Measurements from ENCODE around the gene GOLPH3.

Gene GOLPH3

DNA sequence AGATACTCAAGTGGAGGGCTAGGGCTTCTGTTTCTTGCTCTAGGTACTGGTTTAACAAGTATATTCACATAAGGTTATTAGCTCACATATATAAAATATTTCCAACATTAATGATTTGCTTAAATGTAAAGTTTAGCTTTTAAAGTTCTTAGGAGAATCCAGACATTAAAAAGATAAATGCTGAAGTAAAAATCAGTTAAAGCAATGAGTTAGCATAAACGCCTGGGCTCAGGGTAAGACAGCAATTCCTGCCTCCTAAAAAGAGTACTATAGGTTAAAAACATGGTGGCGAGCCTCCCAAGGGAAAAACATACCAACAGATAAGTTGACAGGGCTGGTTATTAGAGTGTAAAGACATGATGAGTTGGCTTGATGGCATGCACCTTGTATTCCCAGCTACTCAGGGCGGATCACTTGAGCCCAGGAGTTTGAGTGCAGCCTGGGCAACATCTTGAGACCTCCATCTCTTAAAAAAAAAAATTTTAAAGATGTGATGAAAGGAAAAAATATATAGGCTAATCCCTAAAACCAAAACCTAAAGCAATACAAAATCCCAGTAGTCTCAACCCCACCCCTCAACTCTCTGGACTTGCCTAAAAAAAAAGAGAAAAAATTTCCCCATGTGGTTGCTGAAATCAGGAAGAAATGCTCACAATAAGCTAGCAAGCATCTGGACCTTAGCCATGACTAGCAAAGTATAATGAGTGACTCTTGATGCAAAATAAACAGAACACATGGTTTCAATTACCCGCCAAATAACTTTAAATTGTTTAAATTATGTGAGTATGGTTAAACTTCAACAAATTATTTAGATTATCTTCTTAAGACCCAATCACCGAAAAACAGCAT, 3.6 kb downstream of the GOLPH3 start:
- DNase-seq (ENCODE audit: low read depth, low spot score) = no peak
- H3K36me3 ChIP-seq (ENCODE audit: control insufficient read depth, insufficient read depth, low read length) = peaks cover 6% of the 10 kb centered on the region; the same call in 1 of the 2 replicates
- no peaks in the 10 kb centered on the region for H3K4me1 ChIP-seq (ENCODE audit: control insufficient read depth, insufficient read depth, low read length)
- WGBS (ENCODE audit: insufficient coverage, insufficient read length) = no CpG with 5 or more reads among the region's 5 CpGs
- no peaks in the 10 kb centered on the region for H3K27me3 ChIP-seq (ENCODE audit: control insufficient read depth, insufficient read depth, low read length)
- H3K4me3 ChIP-seq (ENCODE audit: low read length) = no peak overlapping the region
- H3K9me3 ChIP-seq (ENCODE audit: control insufficient read depth, insufficient read depth, low read length) = no peaks in the 10 kb centered on the region
- H3K27ac ChIP-seq (ENCODE audit: low read length) = no peak overlapping the region

DNA sequence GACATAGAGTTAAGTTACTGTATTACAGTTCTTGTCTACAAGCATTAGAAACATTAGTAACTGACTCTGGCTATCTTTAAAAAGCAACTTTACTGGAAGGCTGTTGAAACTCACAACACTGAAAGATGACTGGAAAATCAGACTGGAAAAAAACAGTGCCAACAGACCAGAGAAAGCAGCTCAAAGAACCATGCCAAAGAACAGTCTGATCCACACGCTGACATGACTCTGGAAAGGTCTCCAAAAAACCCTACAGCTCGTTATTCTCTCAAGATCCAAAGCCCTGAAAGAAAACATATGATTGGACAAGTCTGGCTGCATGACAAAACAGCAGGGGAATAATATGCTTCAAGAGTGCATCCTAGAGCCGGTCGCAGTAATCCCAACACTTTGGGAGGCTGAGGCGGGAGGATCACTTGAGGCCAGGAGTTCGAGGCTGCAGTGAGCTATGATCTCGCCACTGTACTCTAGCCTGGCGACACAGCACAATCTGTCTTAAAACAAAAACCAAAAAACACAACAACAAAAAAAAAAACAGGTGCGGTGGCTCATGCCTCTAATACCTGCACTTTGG, 5.6 kb downstream of the GOLPH3 start:
- Histone ChIP-seq H3K27ac (ENCODE audit: low read length) (no peak overlapping the region), H3K4me1 (ENCODE audit: control insufficient read depth, insufficient read depth, low read length) (no peaks in the 10 kb centered on the region), H3K27me3 (ENCODE audit: control insufficient read depth, insufficient read depth, low read length) (no peaks in the 10 kb centered on the region), H3K36me3 (ENCODE audit: control insufficient read depth, insufficient read depth, low read length) (peaks cover 6% of the 10 kb centered on the region; the same call in 1 of the 2 replicates), H3K4me3 (ENCODE audit: low read length) (no peak overlapping the region), H3K9me3 (ENCODE audit: control insufficient read depth, insufficient read depth, low read length) (no peaks in the 10 kb centered on the region)
- no peak for DNase-seq (ENCODE audit: low read depth, low spot score)
- no CpG with 5 or more reads among the region's 9 CpGs for WGBS (ENCODE audit: insufficient coverage, insufficient read length)

DNA sequence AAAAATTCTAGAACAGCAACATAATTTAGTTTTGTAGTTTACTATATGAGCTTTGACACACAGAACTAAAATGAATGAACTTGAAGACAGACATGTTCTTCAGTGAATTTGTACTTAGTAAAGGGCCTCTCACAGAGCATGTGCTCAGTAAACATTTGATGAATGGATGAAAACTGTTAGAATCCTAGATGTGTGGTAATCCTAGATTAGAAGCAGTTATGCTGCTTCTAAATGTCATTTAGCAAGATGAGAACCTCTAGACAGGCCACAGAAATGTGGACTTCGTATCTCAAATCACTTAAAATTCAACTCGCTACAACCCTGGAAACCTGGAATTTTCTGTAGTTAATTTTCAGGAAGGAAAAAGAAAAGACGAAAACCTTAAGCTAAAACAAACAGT, 8.5 kb downstream of the GOLPH3 start:
- peaks cover 6% of the 10 kb centered on the region; the same call in 1 of the 2 replicates for H3K36me3 ChIP-seq (ENCODE audit: control insufficient read depth, insufficient read depth, low read length)
- WGBS (ENCODE audit: insufficient coverage, insufficient read length) = no CpG with 5 or more reads among the region's 3 CpGs
- no peaks in the 10 kb centered on the region for H3K9me3 ChIP-seq (ENCODE audit: control insufficient read depth, insufficient read depth, low read length)
- no peaks in the 10 kb centered on the region for H3K27me3 ChIP-seq (ENCODE audit: control insufficient read depth, insufficient read depth, low read length)
- H3K4me1 ChIP-seq (ENCODE audit: control insufficient read depth, insufficient read depth, low read length) = no peaks in the 10 kb centered on the region
- H3K27ac ChIP-seq (ENCODE audit: low read length) = no peak overlapping the region
- no peak for DNase-seq (ENCODE audit: low read depth, low spot score)
- H3K4me3 ChIP-seq (ENCODE audit: low read length) = no peak overlapping the region

DNA sequence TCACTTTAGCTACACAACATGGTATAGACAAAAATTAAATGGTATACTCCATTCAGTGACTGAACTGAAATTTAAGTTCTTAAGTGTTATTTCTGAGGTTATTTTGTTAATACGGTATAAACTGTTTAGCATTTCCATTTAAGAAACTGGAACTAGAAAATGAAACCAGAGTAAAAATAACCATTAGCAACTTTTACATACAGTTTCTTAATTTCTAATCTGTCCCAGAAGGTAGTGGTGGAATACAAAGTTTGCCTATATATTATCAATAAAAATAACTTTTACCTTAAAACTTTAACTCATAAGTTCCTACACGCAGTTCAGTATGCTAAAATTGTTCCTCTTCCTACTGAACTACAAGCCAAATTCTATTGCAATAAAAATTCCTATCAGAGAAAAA, 10.3 kb downstream of the GOLPH3 start:
- peaks cover 3% of the 10 kb centered on the region; the same call in 1 of the 2 replicates for H3K36me3 ChIP-seq (ENCODE audit: control insufficient read depth, insufficient read depth, low read length)
- no peak overlapping the region for H3K27ac ChIP-seq (ENCODE audit: low read length)
- 100% methylated on average over 1 of the region's 2 CpGs for WGBS (ENCODE audit: insufficient coverage, insufficient read length)
- H3K4me3 ChIP-seq (ENCODE audit: low read length) = no peak overlapping the region
- no peaks in the 10 kb centered on the region for H3K4me1 ChIP-seq (ENCODE audit: control insufficient read depth, insufficient read depth, low read length)
- no peak for DNase-seq (ENCODE audit: low read depth, low spot score)
- no peaks in the 10 kb centered on the region for H3K27me3 ChIP-seq (ENCODE audit: control insufficient read depth, insufficient read depth, low read length)
- no peaks in the 10 kb centered on the region for H3K9me3 ChIP-seq (ENCODE audit: control insufficient read depth, insufficient read depth, low read length)

DNA sequence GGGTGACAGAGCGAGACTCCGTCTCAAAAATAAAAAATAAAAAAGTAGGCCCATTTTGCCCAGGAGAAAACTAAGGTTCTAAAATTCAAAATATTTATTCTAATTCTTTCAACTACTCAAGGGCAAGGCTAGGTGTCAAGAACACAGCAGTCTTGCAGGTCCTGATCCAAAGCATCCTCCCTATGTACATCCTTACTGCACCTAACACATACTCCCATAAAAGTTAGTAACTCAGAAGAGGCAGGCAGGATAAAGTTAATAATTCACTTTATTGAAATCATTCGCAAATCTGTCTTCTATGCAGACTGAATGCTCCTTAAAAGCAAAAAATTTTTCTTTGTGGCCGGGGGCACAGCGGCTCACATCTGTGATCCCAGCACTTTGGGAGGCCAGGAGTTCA, 11.1 kb downstream of the GOLPH3 start:
- no CpG with 5 or more reads among the region's 5 CpGs for WGBS (ENCODE audit: insufficient coverage, insufficient read length)
- H3K4me3 ChIP-seq (ENCODE audit: low read length) = no peak overlapping the region
- H3K4me1 ChIP-seq (ENCODE audit: control insufficient read depth, insufficient read depth, low read length) = peaks cover 2% of the 10 kb centered on the region; the same call in 1 of the 2 replicates
- no peaks in the 10 kb centered on the region for H3K27me3 ChIP-seq (ENCODE audit: control insufficient read depth, insufficient read depth, low read length)
- no peak for DNase-seq (ENCODE audit: low read depth, low spot score)
- H3K9me3 ChIP-seq (ENCODE audit: control insufficient read depth, insufficient read depth, low read length) = no peaks in the 10 kb centered on the region
- H3K36me3 ChIP-seq (ENCODE audit: control insufficient read depth, insufficient read depth, low read length) = no peaks in the 10 kb centered on the region
- no peak overlapping the region for H3K27ac ChIP-seq (ENCODE audit: low read length)

DNA sequence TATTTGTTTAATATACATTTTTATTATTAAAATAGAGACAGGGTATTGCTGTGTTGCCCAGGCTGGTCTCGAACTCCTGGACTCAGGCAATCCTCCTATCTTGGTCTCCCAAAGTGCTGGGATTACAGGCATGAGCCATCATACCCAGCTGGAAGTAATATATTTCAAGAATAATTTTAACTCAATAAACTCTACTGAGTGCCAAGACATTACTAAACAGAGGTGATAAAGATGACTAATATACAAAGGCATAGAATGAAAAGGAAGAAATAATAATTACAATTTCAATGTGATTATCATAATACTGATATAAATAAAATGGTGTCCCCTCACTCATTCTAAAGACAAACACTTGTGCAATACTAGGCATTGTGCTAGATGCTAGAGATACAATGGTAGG, 13.9 kb downstream of the GOLPH3 start:
- Histone ChIP-seq H3K27ac (ENCODE audit: low read length) (no peak overlapping the region), H3K36me3 (ENCODE audit: control insufficient read depth, insufficient read depth, low read length) (no peaks in the 10 kb centered on the region), H3K27me3 (ENCODE audit: control insufficient read depth, insufficient read depth, low read length) (no peaks in the 10 kb centered on the region), H3K4me1 (ENCODE audit: control insufficient read depth, insufficient read depth, low read length) (peaks cover 2% of the 10 kb centered on the region; the same call in 1 of the 2 replicates), H3K4me3 (ENCODE audit: low read length) (no peak overlapping the region), H3K9me3 (ENCODE audit: control insufficient read depth, insufficient read depth, low read length) (no peaks in the 10 kb centered on the region)
- no CpG with 5 or more reads among the region's 1 CpG for WGBS (ENCODE audit: insufficient coverage, insufficient read length)
- DNase-seq (ENCODE audit: low read depth, low spot score) = no peak

DNA sequence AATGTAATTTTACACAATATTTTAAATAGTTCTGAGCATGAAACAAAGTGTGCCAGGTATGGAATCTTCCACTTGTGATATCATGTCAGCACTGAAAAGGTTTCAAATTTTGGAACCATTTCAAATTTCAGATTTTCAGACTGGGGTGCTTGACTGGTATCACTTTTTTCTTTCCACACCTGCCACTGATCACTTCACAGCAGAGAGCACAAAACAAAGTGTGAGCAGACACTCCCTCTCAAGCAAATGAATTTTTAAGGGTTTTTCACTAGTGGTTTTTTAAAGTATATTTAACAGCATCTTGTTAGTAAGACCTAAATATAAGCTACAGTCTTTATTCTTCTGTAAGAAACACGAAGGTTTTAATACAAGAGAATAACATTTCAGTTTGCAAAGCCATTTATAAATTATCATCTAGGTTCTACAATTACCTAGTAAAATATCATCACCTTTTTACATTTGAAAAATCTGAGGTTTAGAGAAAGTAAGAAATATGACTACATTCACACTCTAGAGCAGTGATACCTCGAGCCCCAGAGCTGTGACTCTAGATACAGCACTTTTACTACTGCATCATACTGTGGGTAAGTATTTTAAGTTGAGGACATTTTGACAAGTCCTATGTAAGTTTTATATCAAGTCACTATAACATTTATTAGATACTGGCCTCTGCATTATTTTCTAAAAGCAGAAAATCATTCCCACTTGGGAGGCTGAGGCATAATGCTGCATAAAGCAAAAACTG, 14.6 kb downstream of the GOLPH3 start:
- Histone ChIP-seq H3K27ac (ENCODE audit: low read length) (no peak overlapping the region), H3K27me3 (ENCODE audit: control insufficient read depth, insufficient read depth, low read length) (no peaks in the 10 kb centered on the region), H3K4me1 (ENCODE audit: control insufficient read depth, insufficient read depth, low read length) (peaks cover 2% of the 10 kb centered on the region; the same call in 1 of the 2 replicates), H3K4me3 (ENCODE audit: low read length) (no peak overlapping the region), H3K9me3 (ENCODE audit: control insufficient read depth, insufficient read depth, low read length) (no peaks in the 10 kb centered on the region), H3K36me3 (ENCODE audit: control insufficient read depth, insufficient read depth, low read length) (no peaks in the 10 kb centered on the region)
- no CpG with 5 or more reads among the region's 2 CpGs for WGBS (ENCODE audit: insufficient coverage, insufficient read length)
- no peak for DNase-seq (ENCODE audit: low read depth, low spot score)

DNA sequence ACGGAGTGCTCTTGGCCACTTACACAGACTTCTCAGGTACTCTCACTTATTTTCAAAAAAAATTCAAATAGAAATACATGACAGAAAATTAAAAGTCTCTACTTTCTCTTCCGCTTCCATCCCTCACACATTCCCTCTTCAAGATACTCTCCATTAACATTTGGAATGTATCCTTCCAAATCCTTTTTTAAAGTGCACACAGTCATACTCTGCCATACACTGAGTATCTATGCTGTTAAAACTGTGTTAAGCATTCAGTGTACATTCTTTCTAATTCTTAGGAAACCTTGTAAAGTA, 15.5 kb downstream of the GOLPH3 start:
- WGBS (ENCODE audit: insufficient coverage, insufficient read length) = 100% methylated on average over 1 of the region's 2 CpGs
- Histone ChIP-seq H3K9me3 (ENCODE audit: control insufficient read depth, insufficient read depth, low read length) (no peaks in the 10 kb centered on the region), H3K27ac (ENCODE audit: low read length) (no peak overlapping the region), H3K27me3 (ENCODE audit: control insufficient read depth, insufficient read depth, low read length) (no peaks in the 10 kb centered on the region), H3K4me3 (ENCODE audit: low read length) (no peak overlapping the region), H3K36me3 (ENCODE audit: control insufficient read depth, insufficient read depth, low read length) (no peaks in the 10 kb centered on the region), H3K4me1 (ENCODE audit: control insufficient read depth, insufficient read depth, low read length) (peaks cover 2% of the 10 kb centered on the region; the same call in 1 of the 2 replicates)
- DNase-seq (ENCODE audit: low read depth, low spot score) = no peak

DNA sequence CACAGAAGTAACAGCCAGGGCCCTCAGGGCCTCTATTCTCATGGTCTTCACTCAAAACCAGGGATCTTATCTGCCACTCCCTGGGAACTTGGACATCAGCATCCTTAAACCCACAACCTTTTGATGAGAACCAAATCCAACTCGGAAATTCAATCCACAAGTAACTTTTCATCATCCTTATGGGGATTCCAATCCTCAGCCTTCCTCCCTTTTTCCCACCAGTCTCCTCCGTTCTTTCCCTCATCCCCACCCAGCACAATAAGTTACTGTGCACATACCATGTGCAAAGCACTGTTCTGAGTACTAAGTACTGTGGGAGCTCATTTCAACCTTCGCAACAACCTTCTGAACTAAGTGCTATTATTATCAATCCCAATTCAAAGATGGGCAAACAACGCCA, 17.0 kb downstream of the GOLPH3 start:
- H3K4me3 ChIP-seq (ENCODE audit: low read length) = no peak overlapping the region
- no peaks in the 10 kb centered on the region for H3K36me3 ChIP-seq (ENCODE audit: control insufficient read depth, insufficient read depth, low read length)
- H3K9me3 ChIP-seq (ENCODE audit: control insufficient read depth, insufficient read depth, low read length) = no peaks in the 10 kb centered on the region
- WGBS (ENCODE audit: insufficient coverage, insufficient read length) = no CpG with 5 or more reads among the region's 4 CpGs
- H3K27ac ChIP-seq (ENCODE audit: low read length) = no peak overlapping the region
- no peak for DNase-seq (ENCODE audit: low read depth, low spot score)
- no peaks in the 10 kb centered on the region for H3K27me3 ChIP-seq (ENCODE audit: control insufficient read depth, insufficient read depth, low read length)
- H3K4me1 ChIP-seq (ENCODE audit: control insufficient read depth, insufficient read depth, low read length) = peaks cover 2% of the 10 kb centered on the region; the same call in 1 of the 2 replicates

DNA sequence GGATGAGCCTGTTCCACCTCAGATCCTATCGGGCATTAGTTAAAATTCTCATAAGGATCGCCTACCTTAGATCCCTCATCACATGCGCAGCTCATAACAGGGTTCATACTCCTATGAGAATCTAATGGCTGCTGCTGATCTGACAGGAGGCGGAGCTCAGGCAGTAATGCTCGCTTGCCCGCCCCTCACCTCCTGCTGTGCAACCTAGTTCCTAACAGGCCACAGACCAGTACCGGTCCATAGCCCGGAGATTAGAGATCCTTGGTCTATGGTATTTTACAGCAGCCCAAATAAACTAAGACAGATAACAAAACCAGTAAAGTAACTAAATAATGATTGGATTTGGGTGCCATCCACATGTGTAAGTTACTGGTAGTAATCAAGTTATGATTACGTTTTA, 17.5 kb downstream of the GOLPH3 start:
- H3K27me3 ChIP-seq (ENCODE audit: control insufficient read depth, insufficient read depth, low read length) = no peaks in the 10 kb centered on the region
- peaks cover 2% of the 10 kb centered on the region; the same call in 1 of the 2 replicates for H3K4me1 ChIP-seq (ENCODE audit: control insufficient read depth, insufficient read depth, low read length)
- no CpG with 5 or more reads among the region's 9 CpGs for whole genome bisulfite sequencing (ENCODE audit: insufficient coverage, insufficient read length)
- H3K36me3 ChIP-seq (ENCODE audit: control insufficient read depth, insufficient read depth, low read length) = no peaks in the 10 kb centered on the region
- no peaks in the 10 kb centered on the region for H3K9me3 ChIP-seq (ENCODE audit: control insufficient read depth, insufficient read depth, low read length)
- no peak overlapping the region for H3K4me3 ChIP-seq (ENCODE audit: low read length)
- DNase-seq (ENCODE audit: low read depth, low spot score) = no peak
- no peak overlapping the region for H3K27ac ChIP-seq (ENCODE audit: low read length)

All from iPS DF 6.9 (cell line).